Esophagus (tissue), 2 donors: ENCODE measurements around the gene PDZD7. TPM values are rescaled to one million over a fixed set of nuclear protein-coding genes. Genes with fewer than 3 reads are reported as not detected.
A peak's percentile ranks its signal among the peaks of the same experiment; 100 is the strongest.

Experiments used
- H3K27ac ChIP-seq, 2 donors: one replicate each; pipeline ENCODE4 v1.5.1; 2013; ENCODE audit warnings: low read depth in 2 of 2, mild to moderate bottlenecking in 2 of 2, inconsistent platforms in 1 of 2, low read length in 1 of 2, moderate library complexity in 1 of 2
- H3K27me3 ChIP-seq, 2 donors: one replicate each; pipeline ENCODE4 v1.6.1; 2013; ENCODE audit warnings: low read length in 2 of 2, control low read depth in 1 of 2, mild to moderate bottlenecking in 1 of 2; ENCODE audit not compliant: insufficient read depth in 2 of 2, control insufficient read depth in 1 of 2
- H3K36me3 ChIP-seq, 2 donors: one replicate each; pipeline ENCODE4 v1.6.1; 2013; ENCODE audit warnings: low read length in 1 of 2; ENCODE audit not compliant: control insufficient read depth in 2 of 2, insufficient read depth in 2 of 2
- H3K4me1 ChIP-seq, 2 donors: one replicate each; pipeline ENCODE4 v1.6.1; 2013; ENCODE audit warnings: low read length in 1 of 2; ENCODE audit not compliant: control insufficient read depth in 2 of 2, insufficient read depth in 2 of 2
- H3K4me3 ChIP-seq, 2 donors: one replicate each; pipeline ENCODE4 v1.5.1; 2013; ENCODE audit warnings: low read length in 2 of 2, mild to moderate bottlenecking in 2 of 2, low read depth in 1 of 2, moderate library complexity in 1 of 2
- H3K9me3 ChIP-seq, 2 donors: one replicate each; pipeline ENCODE4 v1.6.1; 2013; ENCODE audit warnings: mild to moderate bottlenecking in 2 of 2, low read depth in 1 of 2, low read length in 1 of 2, moderate library complexity in 1 of 2; ENCODE audit not compliant: control insufficient read depth in 2 of 2, insufficient read depth in 1 of 2
- WGBS, 2 donors: extraction: QIAGEN DNeasy Blood & Tissue Kit; methylation state at CpG; one replicate each; pipeline ENCODE4 v1.1.7; 2013; 5-methylcytosine and 5-hydroxymethylcytosine counted together
- polyA plus RNA-seq, 2 donors: library from polyadenylated mRNA; stranded (reverse); fragments of 200-250 nt; gene quantifications; one replicate each; pipeline ENCODE4 v1.2.3, GENCODE V29; 2013
- donor health status: healthy with polysubstance abuse.
- donor health status: Bipolar disorder and iron deficiency.

The PDZD7 gene
- polyA plus RNA-seq, 2 donors: 0.11 to 0.14 TPM

DNA sequence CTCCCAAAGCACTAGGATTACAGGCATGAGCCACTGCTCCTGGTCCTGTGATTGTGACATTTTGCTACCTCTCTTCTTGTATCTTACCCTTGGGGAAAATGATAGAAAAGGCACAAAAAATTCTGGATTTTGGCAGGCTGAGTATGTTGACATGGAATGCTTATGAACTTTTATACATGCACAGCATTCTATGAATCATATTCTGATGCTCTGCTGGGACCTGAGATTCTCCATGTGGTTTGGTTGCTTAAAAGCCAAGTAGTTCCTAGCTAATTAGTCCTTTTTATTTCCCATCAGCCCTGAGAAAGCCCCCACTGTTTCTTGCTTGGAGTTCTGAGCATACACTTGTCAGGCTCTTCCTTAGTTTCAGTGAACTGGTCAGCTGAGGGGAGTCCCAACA lies 22.6 kb upstream of the PDZD7 start:
- H3K27me3 ChIP-seq: peaks cover 0 to 3% of the 10 kb centered on the region in 2 donors
- no peaks in the 10 kb centered on the region for H3K9me3 ChIP-seq
- no peak overlapping the region for H3K4me3 ChIP-seq
- H3K36me3 ChIP-seq: no peaks in the 10 kb centered on the region
- peaks cover 0 to 4% of the 10 kb centered on the region in 2 donors for H3K4me1 ChIP-seq
- no peak overlapping the region for H3K27ac ChIP-seq

DNA sequence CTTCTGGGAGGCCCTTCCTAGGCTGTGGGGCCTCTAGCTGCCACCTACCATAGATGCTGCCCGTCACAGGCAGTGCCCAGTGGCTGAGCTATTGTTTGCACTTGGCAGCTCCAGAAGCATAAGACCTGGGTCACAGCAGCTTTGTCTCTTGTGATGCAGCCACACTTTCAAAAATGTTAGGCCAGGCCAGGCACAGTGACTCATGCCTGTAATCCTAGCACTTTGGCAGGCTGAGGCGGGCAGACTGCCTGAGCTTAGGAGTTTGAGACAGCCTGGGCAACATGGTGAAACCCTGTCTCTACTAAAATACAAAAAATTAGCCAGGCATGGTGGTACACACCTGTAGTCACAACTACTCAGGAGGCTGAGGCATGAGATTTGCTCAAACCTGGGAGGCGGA lies 21.4 kb upstream of the PDZD7 start:
- no peaks in the 10 kb centered on the region for H3K9me3 ChIP-seq
- no peaks in the 10 kb centered on the region for H3K36me3 ChIP-seq
- H3K4me1 ChIP-seq: peaks cover 0 to 4% of the 10 kb centered on the region in 2 donors
- WGBS, 2 donors: 58 to 77% methylated on average over 3 of the region's 3 CpGs
- H3K27me3 ChIP-seq: peaks cover 0 to 3% of the 10 kb centered on the region in 2 donors
- H3K27ac ChIP-seq: peak overlapping the region in 1 of 2 donors; percentile 47
- H3K4me3 ChIP-seq: no peak overlapping the region

DNA sequence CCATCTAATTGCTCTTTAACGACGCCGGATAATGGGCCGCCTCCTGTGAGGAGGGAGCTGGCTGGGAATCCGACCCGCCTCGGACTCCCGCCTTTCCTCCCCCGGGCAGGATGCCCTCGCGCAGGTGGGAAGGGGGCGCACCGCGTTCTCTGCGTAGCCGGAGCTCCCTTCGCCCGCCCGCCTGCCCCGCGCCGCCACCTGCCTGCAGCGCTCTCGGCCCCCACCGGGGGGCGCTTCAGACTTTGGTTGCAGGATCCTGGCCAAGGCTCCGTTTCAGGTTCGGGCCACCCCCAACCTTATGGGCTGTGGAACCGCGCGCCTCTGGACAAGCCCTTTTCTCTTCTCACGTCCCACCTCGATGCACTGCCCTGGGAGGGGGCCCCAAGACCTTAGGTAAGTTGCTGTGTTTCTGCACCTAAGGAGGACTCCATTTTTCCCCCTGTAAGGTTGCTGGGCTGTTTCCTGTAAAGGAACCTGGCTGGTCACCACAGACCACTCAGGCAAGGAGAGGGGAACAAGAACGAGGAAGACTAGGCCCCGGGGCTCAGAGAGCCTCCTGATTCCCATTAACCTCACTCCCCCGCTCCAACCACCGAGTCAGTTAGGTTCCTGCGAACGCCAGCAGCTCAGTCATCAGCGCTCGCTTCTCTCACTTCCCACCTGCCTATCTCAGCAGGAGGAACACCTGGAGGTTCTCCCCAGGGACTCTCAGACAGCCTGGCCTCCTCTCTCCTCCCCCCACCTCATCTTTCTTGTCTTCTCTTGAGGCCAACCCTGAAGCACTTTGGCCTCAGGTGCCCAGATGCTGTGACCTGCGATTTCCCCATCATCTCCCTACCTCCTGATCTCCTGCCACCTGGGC lies 19.5 kb upstream of the PDZD7 start:
- H3K9me3 ChIP-seq: no peaks in the 10 kb centered on the region
- H3K27ac ChIP-seq: no peak overlapping the region
- peaks cover 0 to 4% of the 10 kb centered on the region in 2 donors for H3K4me1 ChIP-seq
- WGBS, 2 donors: 11 to 14% methylated on average over 39 to 42 of the region's 42 CpGs
- no peak overlapping the region for H3K4me3 ChIP-seq
- H3K27me3 ChIP-seq: peaks cover 0 to 3% of the 10 kb centered on the region in 2 donors
- no peaks in the 10 kb centered on the region for H3K36me3 ChIP-seq

DNA sequence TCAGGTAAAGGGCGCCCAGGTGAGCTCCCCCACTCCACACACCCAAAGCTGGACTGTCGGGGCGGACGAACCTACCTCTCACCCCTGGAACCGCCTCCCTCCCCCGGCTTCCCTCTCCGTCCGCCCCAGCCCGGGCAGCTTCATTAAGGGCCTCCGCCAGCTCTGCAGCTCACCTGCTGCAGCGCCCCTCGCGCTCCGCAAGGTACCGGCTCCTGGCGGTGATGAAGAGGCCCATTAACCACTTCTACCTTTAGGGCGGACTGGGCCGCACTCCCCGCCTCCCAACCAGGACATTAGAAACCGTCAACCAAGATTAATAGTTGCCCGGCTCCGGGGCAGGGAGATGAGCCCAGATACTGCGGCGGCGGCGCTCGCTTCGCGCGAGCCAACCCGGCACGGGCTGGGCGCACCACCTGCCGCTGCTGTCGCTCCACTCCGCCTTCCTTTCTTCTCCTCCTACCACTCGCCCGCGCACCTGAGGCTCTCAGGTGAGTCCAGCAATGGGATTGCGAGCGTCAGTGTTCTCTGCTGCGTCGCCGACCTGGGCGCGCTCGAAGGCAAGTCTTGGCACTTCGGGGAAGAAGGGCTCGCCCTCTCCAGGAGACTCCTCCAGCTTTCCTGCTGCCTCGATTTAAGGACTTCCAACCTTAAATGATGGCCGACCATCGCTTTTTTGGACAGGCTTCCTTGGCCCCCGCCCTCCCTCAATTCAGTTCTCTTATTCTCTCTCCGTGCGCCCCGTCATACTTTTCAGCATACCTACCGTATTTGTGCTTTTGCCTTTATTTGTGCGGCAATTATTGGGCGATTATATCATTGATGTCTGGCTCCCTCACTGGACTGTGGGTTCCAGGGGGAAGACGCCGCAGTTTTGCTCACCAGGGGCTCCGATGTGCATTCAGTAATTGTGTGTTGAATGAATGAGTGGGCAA lies 17.3 kb upstream of the PDZD7 start:
- H3K4me3 ChIP-seq: no peak overlapping the region
- H3K27ac ChIP-seq: no peak overlapping the region
- no peaks in the 10 kb centered on the region for H3K36me3 ChIP-seq
- H3K27me3 ChIP-seq: peaks cover 0 to 3% of the 10 kb centered on the region in 2 donors
- H3K9me3 ChIP-seq: no peaks in the 10 kb centered on the region
- peaks cover 0 to 7% of the 10 kb centered on the region in 2 donors for H3K4me1 ChIP-seq
- WGBS, 2 donors: 10 to 12% methylated on average over 60 to 62 of the region's 62 CpGs

DNA sequence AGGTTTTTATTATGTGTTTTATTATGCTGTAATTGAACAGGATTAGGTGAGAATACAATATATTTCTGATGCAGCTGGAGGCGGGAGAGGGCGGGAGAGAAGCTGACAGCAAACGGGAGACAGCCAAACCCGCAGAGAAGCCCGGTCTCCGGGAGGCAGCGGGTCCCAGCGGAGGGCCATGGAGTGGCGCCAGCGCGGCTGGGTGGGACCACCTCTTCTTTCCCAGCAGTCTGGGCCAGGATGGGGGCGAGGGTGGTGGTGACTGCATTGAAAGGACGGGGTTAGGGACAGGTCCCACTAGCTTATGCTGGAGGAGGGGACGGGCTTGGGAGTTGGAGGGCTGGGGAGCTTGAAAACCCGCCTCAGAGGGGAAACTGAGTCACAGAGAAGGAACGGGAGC lies 16.3 kb upstream of the PDZD7 start:
- Histone ChIP-seq H3K4me3 (no peak overlapping the region), H3K36me3 (no peaks in the 10 kb centered on the region), H3K27me3 (peaks cover 0 to 3% of the 10 kb centered on the region in 2 donors), H3K4me1 (peaks cover 0 to 9% of the 10 kb centered on the region in 2 donors), H3K27ac (no peak overlapping the region), H3K9me3 (no peaks in the 10 kb centered on the region)
- WGBS, 2 donors: 28 to 33% methylated on average over 16 of the region's 16 CpGs

DNA sequence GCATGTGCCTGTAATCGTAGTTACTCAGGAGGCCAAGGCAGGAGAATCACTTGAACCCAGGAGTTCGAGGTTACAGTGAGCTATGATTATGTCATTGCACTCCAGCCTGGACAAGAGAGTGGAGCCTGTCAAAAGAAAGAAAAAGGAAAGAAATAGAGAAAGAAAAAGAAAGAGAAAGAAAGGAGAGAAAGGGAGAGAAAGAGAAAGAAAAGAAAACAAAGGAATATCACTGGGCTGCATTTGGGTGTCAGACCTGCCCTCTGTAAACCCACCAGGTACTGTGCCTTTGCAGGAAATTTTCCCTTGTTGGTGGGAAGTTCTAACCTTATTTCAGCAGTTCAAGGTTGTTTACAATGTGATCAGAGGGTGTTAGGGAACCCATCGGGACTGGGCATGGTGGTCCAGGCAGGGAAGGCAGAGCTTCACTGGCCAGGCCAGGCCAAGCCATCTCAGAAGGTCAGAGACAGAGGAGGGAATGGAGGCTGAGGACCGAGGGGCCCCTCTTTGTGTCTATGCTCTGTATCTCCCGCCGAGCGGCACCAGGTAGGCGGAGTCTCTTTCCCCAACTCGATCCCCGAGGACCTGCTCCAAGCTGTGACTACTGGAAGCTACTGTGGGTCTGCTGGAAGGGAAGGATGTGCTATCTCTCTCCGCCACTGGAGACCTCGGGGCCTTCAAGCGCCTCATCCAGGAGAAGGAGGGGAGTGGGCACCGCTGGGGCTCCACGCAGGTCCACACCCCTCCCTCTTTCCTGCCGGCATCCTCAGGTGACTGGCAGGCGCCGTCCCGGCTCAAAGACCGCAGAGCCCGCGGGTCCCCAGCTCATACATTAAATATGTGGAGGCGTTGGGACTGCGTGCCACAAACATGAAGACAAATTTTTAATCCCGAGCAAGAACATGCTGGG lies 15.7 kb upstream of the PDZD7 start:
- WGBS, 2 donors: 30 to 40% methylated on average over 25 of the region's 25 CpGs
- no peak overlapping the region for H3K27ac ChIP-seq
- no peak overlapping the region for H3K4me3 ChIP-seq
- H3K9me3 ChIP-seq: no peaks in the 10 kb centered on the region
- H3K4me1 ChIP-seq: peaks cover 0 to 11% of the 10 kb centered on the region in 2 donors
- peaks cover 0 to 3% of the 10 kb centered on the region in 2 donors for H3K27me3 ChIP-seq
- H3K36me3 ChIP-seq: no peaks in the 10 kb centered on the region

DNA sequence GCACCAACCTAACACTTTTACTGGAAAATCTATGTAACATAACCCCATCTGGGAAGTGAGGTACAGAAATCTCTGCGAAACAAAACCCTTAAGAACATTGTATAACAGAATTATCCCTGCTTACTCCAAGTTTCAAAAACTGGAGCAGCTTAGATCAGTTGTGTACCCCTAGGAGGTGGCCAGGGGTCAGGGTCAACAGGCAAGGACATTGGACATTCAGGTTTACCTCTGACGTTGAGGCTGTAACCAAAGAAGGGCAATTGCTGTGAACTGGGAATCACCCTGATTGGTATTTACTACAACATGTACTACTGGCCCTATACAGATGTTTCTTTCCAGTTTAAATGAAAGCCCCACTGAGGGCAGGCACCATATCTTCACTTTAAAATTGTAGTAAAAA lies 13.2 kb upstream of the PDZD7 start:
- H3K4me1 ChIP-seq: peaks cover 0 to 7% of the 10 kb centered on the region in 2 donors
- H3K27me3 ChIP-seq: no peaks in the 10 kb centered on the region
- H3K27ac ChIP-seq: no peak overlapping the region
- no peak overlapping the region for H3K4me3 ChIP-seq
- WGBS, 2 donors: 86 to 89% methylated on average over 2 of the region's 2 CpGs
- no peaks in the 10 kb centered on the region for H3K9me3 ChIP-seq
- H3K36me3 ChIP-seq: peaks cover 0 to 2% of the 10 kb centered on the region in 2 donors

DNA sequence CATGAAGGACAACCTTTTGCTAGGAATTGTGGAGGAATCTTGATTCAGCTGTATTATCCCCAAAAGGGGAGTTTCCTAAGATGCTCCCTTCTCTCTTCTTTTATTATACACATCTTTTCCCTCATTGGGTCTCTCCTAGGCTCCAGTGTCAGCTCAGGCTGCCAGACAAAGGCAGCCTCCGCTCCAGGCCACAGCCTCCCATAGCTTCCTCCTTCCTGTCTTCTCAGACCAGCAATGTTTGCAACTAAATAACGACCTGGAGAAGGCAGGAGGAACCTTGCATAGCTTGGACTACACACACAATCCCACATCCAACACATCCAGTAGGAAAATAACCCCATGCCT lies 12.4 kb upstream of the PDZD7 start:
- WGBS, 2 donors: 22 to 24% methylated on average over 2 of the region's 2 CpGs
- H3K4me1 ChIP-seq: peaks cover 0 to 7% of the 10 kb centered on the region in 2 donors
- no peaks in the 10 kb centered on the region for H3K9me3 ChIP-seq
- H3K27ac ChIP-seq: peak overlapping the region; percentile 94 to 95
- H3K4me3 ChIP-seq: peak overlapping the region; percentile 55 to 59
- H3K27me3 ChIP-seq: no peaks in the 10 kb centered on the region
- peaks cover 0 to 4% of the 10 kb centered on the region in 2 donors for H3K36me3 ChIP-seq
